Mucosa of stomach (tissue), 1 donor: Measurements from ENCODE around the gene SH3RF3.

ENCODE experiments used
- H3K27me3 ChIP-seq: one replicate; pipeline ENCODE4 v1.7.0; 2013; ENCODE audit warnings: mild to moderate bottlenecking, low read length; ENCODE audit not compliant: control insufficient read depth, insufficient read depth
- H3K36me3 ChIP-seq: one replicate; pipeline ENCODE4 v1.7.0; 2013; ENCODE audit warnings: low read length; ENCODE audit not compliant: control insufficient read depth, insufficient read depth
- H3K4me1 ChIP-seq: one replicate; pipeline ENCODE4 v1.7.0; 2013; ENCODE audit warnings: mild to moderate bottlenecking, low read length; ENCODE audit not compliant: control insufficient read depth, insufficient read depth
- H3K4me3 ChIP-seq: one replicate; pipeline ENCODE4 v1.7.0; 2013; ENCODE audit warnings: low read length
- H3K9ac ChIP-seq: one replicate; pipeline ENCODE4 v1.7.0; 2013; ENCODE audit warnings: mild to moderate bottlenecking, low read length, moderate library complexity
- H3K9me3 ChIP-seq: one replicate; pipeline ENCODE4 v1.7.0; 2013; ENCODE audit warnings: mild to moderate bottlenecking, low read length, moderate library complexity; ENCODE audit not compliant: control insufficient read depth
- donor health status: Pancreatic carcinoma.

The SH3RF3 gene

GRCh38 chr2:109370399-109371035 is 241.5 kb downstream of the SH3RF3 start:
- H3K36me3 ChIP-seq = no peaks in the 10 kb centered on the region

DNA sequence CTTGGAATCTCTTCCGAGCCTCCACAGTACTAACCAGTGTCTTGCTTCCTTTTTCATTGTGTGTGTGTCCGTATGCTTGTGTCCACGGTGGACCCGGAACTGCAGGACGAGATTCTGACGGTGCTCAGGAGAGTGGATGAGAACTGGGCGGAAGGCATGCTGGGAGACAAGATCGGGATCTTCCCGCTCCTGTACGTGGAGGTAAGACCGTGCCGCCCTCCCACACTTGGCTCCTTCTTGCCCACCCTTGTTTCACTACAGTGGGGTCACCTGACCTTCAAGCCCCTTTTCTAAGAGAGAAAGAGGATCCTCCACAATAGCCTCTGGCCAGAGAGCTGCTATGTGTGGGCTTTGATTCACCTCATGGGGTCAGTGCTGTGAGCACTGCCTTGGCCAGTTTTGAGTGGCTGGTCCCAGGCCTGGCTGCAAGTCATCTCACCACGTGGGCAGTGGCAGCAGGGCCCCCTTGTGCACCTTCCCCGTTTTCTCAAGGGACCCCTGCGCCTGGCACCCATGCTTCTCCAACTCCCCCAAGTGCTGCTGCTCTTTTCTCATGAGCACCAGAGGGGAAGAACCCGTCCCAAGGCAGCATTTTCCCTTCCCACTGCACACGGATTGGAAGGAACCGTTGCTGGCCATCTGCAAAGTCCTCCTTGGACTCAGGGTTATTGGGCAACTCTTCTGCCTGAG is 242.6 kb downstream of the SH3RF3 start:
- Histone ChIP-seq H3K9me3 (no peaks in the 10 kb centered on the region), H3K4me3 (no peak overlapping the region), H3K27me3 (no peaks in the 10 kb centered on the region), H3K9ac (no peak overlapping the region), H3K4me1 (no peaks in the 10 kb centered on the region), H3K36me3 (no peaks in the 10 kb centered on the region)

More at GRCh38 chr2:109370399-109371035, 241.5 kb downstream of the SH3RF3 start:
- Histone ChIP-seq H3K9me3 (no peaks in the 10 kb centered on the region), H3K9ac (no peak overlapping the region), H3K27me3 (no peaks in the 10 kb centered on the region), H3K4me3 (no peak overlapping the region), H3K4me1 (no peaks in the 10 kb centered on the region)

DNA sequence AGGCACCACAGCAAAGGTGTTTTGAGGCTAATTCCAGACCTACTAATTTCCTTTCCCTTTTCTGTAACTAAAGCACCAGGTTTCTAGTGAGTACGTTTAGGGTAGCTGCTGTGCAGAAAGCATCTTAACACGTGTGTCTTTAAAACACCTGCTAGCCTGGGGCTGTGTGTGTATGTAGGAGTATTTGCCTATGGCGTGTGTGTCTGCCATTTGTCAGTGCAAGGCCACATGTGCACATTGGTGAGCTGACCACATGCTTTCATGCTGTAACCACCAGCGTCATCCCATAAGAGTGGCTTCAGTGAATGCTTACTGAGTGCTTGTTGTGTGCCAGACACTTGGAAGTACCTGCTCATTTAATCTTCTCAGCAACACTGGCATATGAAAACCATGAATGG is 243.2 kb downstream of the SH3RF3 start:
- Histone ChIP-seq H3K4me1 (no peaks in the 10 kb centered on the region), H3K9ac (no peak overlapping the region), H3K9me3 (no peaks in the 10 kb centered on the region), H3K27me3 (no peaks in the 10 kb centered on the region), H3K36me3 (no peaks in the 10 kb centered on the region), H3K4me3 (no peak overlapping the region)

- Histone ChIP-seq H3K4me1 (no peaks in the 10 kb centered on the region), H3K9me3 (no peaks in the 10 kb centered on the region), H3K9ac (no peak overlapping the region), H3K36me3 (no peaks in the 10 kb centered on the region), H3K4me3 (no peak overlapping the region), H3K27me3 (no peaks in the 10 kb centered on the region)
Measured at GRCh38 chr2:109372614-109373013, 243.6 kb downstream of the SH3RF3 start.

- H3K9ac ChIP-seq = no peak overlapping the region
Measured at GRCh38 chr2:109373791-109374547, 245.0 kb downstream of the SH3RF3 start.

GRCh38 chr2:109374548-109375130 is 245.6 kb downstream of the SH3RF3 start:
- H3K9ac ChIP-seq = no peak overlapping the region
- H3K27me3 ChIP-seq = no peaks in the 10 kb centered on the region
- H3K4me3 ChIP-seq = no peak overlapping the region
- no peaks in the 10 kb centered on the region for H3K36me3 ChIP-seq
- no peaks in the 10 kb centered on the region for H3K4me1 ChIP-seq
- no peaks in the 10 kb centered on the region for H3K9me3 ChIP-seq

More at GRCh38 chr2:109373791-109374547, 245.0 kb downstream of the SH3RF3 start:
- H3K4me3 ChIP-seq = no peak overlapping the region
- H3K9me3 ChIP-seq = no peaks in the 10 kb centered on the region
- no peaks in the 10 kb centered on the region for H3K27me3 ChIP-seq
- no peaks in the 10 kb centered on the region for H3K4me1 ChIP-seq
- no peaks in the 10 kb centered on the region for H3K36me3 ChIP-seq

DNA sequence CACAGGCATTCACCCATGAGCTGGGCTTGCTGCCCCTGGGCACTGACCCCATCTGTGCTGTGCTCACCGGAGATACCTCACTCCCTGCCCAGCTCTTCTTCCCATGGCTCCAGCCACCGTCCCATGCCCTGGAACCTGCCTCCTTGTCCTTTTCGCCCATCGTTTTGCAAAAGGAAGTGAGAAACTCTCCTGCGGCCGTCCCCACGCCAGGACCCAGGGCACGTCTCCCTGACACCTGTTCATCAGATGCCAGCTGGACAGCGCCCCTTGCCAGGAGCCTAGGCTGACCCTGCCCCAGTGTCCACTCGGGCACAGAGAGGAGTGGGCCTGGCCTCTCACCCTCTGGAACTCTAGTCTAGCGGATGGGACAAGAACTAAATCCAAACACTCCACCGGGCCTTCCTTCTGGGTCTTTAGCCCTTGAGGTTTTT is 246.1 kb downstream of the SH3RF3 start:
- Histone ChIP-seq H3K4me1 (no peaks in the 10 kb centered on the region), H3K36me3 (no peaks in the 10 kb centered on the region), H3K9ac (no peak overlapping the region), H3K4me3 (no peak overlapping the region), H3K27me3 (no peaks in the 10 kb centered on the region), H3K9me3 (no peaks in the 10 kb centered on the region)

- Histone ChIP-seq H3K4me1 (no peaks in the 10 kb centered on the region), H3K9ac (no peak overlapping the region), H3K9me3 (no peaks in the 10 kb centered on the region), H3K36me3 (no peaks in the 10 kb centered on the region), H3K27me3 (no peaks in the 10 kb centered on the region), H3K4me3 (no peak overlapping the region)
Measured at GRCh38 chr2:109375656-109376055, 246.7 kb downstream of the SH3RF3 start.

DNA sequence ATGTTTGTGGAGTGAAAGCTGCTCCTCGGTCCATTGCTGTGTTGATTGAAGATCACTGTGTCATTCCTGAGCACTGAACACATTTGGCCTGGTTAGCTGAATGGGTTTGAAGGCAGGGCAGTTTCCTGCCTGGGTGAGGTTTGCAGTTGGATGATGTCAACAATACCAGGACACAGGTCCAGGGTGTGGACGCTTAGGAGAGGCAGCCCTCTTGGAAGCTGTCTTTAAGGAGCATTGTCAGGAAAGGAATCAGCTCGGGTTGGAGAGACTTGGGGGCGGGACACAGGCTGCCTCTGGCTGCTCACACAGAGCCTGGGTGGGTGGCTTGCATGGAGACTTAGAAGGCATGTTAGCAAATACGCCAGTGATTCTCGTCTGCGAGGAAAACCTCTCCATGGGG is 247.1 kb downstream of the SH3RF3 start:
- Histone ChIP-seq H3K27me3 (no peaks in the 10 kb centered on the region), H3K9ac (no peak overlapping the region), H3K36me3 (no peaks in the 10 kb centered on the region), H3K4me3 (no peak overlapping the region), H3K4me1 (no peaks in the 10 kb centered on the region), H3K9me3 (no peaks in the 10 kb centered on the region)

DNA sequence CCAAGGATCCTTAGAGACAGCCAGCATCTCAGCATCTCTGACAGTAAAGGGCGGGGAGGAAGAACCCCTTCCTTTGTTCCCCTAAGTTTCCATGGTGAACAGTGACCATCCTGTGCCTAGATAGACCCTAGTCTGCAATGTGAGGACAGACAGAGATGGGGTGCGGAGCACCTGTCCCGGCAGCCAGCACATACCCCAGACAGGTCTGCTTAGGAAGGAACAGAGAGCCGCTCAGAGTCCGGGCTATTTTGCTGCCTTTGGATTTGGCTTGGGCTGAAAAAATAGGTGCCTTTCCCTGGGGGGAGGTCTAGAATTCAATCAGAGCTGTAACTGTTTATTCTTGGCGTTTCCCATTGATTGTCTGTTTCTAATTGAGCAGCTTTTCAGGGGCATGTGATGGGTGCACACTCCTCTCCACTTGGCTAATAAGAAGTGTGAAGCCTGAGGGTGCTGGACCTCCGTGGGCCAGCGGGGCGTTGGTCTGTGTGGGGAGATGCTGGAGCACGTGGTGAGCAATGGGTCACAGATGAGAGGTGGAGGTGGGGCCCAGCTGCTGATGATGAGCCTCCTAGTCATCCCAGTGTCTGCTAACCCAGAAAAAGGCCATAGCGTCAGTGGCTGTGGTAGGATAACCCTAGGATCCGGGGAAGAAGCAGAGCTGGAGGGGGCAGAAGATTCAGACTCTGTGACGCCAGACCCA is 247.9 kb downstream of the SH3RF3 start:
- no peaks in the 10 kb centered on the region for H3K4me1 ChIP-seq
- H3K9me3 ChIP-seq = no peaks in the 10 kb centered on the region
- H3K4me3 ChIP-seq = no peak overlapping the region
- no peaks in the 10 kb centered on the region for H3K27me3 ChIP-seq
- H3K9ac ChIP-seq = no peak overlapping the region
- no peaks in the 10 kb centered on the region for H3K36me3 ChIP-seq

GRCh38 chr2:109377976-109378375 is 249.0 kb downstream of the SH3RF3 start:
- no peak overlapping the region for H3K9ac ChIP-seq
- H3K27me3 ChIP-seq = no peaks in the 10 kb centered on the region
- H3K4me1 ChIP-seq = peaks cover 3% of the 10 kb centered on the region
- no peaks in the 10 kb centered on the region for H3K9me3 ChIP-seq
- H3K4me3 ChIP-seq = no peak overlapping the region
- no peaks in the 10 kb centered on the region for H3K36me3 ChIP-seq
